Esophagus squamous epithelium (tissue), 5 donors: ENCODE data around the gene ARPC1B. TPM values are rescaled to one million over a fixed set of nuclear protein-coding genes. Genes with fewer than 3 reads are reported as not detected.

ENCODE experiments used
- DNase-seq: peaks from one replicate; lab custom pipeline; 2025; lab: John Stamatoyannopoulos, UW
- H3K27ac ChIP-seq, 4 donors: fragments of 200-600 bp; sonication (generic); one replicate each; pipeline ENCODE4 v1.5.1; 2016 to 2019; ENCODE audit warnings: mild to moderate bottlenecking in 1 of 4
- H3K27me3 ChIP-seq, 4 donors: fragments of 200-600 bp; sonication (generic); 1 replicate in 3 of 4; 2 replicates in 1 of 4; pipeline versions ENCODE4 v1.5.1 to v1.6.0; 2017 to 2021; ENCODE audit warnings: antibody characterized with exemption in 1 of 4
- H3K36me3 ChIP-seq, 3 donors: fragments of 200-600 bp; sonication (generic); one replicate each; pipeline ENCODE4 v1.5.1; 2016 to 2019
- H3K4me1 ChIP-seq, 3 donors: fragments of 200-600 bp; sonication (generic); one replicate each; pipeline ENCODE4 v1.5.1; 2017 to 2019
- H3K4me3 ChIP-seq, 4 donors: fragments of 200-600 bp; sonication (generic); 1 replicate in 3 of 4; 2 replicates in 1 of 4; pipeline ENCODE4 v1.5.1; 2016 to 2019; ENCODE audit warnings: mild to moderate bottlenecking in 2 of 4, moderate library complexity in 1 of 4
- H3K9me3 ChIP-seq, 3 donors: fragments of 200-600 bp; sonication (generic); one replicate each; pipeline ENCODE4 v1.5.1; 2016 to 2019
- POLR2A ChIP-seq, 4 donors: fragments of 450-650 bp; IDR thresholded peaks; one replicate each; pipeline ENCODE4 v1.6.1; 2017; ENCODE audit warnings: antibody characterized with exemption in 4 of 4, mild to moderate bottlenecking in 4 of 4, moderate library complexity in 3 of 4
- WGBS, 2 donors: methylation state at CpG; one replicate each; pipeline ENCODE4 v1.1.5; 2018; 5-methylcytosine and 5-hydroxymethylcytosine counted together
- intact Hi-C: fragments of 100-400 bp; cut with DNase I; formaldehyde crosslinking; loops from one replicate; pipeline ENCODE4 v1.15.0; 2022
- total RNA-seq, 4 donors: library from RNA; depleted of rRNA; stranded (reverse); fragments of >200 nt; gene quantifications; one replicate each; pipeline ENCODE4 v1.1.0, GENCODE V29; 2016
- TF ChIP-seq, protein P1 (sequence below), 6 experiments: fragments of 450-650 bp in 4 of 6; fragments of 200-600 bp in 2 of 6; sonication (generic) in 2 of 6; IDR thresholded peaks; one replicate each; pipeline ENCODE4 v1.5.1; 2016 to 2019; ENCODE audit warnings: antibody characterized with exemption in 6 of 6, mild to moderate bottlenecking in 4 of 6, moderate library complexity in 4 of 6
- donor health status: DM: yes; HTN: yes; CAD: no.

ARPC1B gene
- total RNA-seq, 4 donors from 2014 or later: 27.9 to 166 (median 128) TPM

DNA sequence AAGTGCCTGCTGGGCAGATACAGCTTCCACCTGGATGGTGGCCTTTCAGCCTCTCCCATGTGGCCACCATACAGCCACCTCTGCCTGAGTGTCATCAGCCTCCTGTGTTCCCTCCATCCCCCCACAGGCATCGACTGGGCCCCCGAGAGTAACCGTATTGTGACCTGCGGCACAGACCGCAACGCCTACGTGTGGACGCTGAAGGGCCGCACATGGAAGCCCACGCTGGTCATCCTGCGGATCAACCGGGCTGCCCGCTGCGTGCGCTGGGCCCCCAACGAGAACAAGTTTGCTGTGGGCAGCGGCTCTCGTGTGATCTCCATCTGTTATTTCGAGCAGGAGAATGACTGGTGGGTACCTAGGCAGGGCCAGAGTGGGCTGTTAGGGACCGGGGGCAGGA lies 13.4 kb downstream of the ARPC1B start:
- no peak for TF ChIP-seq POLR2A (IDR thresholded peaks at IDR 0.05)
- TF ChIP-seq, protein P1, sequence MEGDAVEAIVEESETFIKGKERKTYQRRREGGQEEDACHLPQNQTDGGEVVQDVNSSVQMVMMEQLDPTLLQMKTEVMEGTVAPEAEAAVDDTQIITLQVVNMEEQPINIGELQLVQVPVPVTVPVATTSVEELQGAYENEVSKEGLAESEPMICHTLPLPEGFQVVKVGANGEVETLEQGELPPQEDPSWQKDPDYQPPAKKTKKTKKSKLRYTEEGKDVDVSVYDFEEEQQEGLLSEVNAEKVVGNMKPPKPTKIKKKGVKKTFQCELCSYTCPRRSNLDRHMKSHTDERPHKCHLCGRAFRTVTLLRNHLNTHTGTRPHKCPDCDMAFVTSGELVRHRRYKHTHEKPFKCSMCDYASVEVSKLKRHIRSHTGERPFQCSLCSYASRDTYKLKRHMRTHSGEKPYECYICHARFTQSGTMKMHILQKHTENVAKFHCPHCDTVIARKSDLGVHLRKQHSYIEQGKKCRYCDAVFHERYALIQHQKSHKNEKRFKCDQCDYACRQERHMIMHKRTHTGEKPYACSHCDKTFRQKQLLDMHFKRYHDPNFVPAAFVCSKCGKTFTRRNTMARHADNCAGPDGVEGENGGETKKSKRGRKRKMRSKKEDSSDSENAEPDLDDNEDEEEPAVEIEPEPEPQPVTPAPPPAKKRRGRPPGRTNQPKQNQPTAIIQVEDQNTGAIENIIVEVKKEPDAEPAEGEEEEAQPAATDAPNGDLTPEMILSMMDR (IDR thresholded peaks at IDR 0.05): no peak
- H3K27me3 ChIP-seq: no peaks in the 10 kb centered on the region
- no peak overlapping the region for H3K27ac ChIP-seq
- peaks cover 11 to 68% (median 43%) of the 10 kb centered on the region in 3 donors for H3K36me3 ChIP-seq
- no peaks in the 10 kb centered on the region for H3K9me3 ChIP-seq
- intact Hi-C loops: no loop called here
- WGBS, 2 donors: 94 to 96% methylated on average over 9 to 19 of the region's 20 CpGs
- H3K4me3 ChIP-seq: no peak overlapping the region
- peaks cover 7 to 17% (median 10%) of the 10 kb centered on the region in 3 donors for H3K4me1 ChIP-seq
- no peak for DNase-seq

DNA sequence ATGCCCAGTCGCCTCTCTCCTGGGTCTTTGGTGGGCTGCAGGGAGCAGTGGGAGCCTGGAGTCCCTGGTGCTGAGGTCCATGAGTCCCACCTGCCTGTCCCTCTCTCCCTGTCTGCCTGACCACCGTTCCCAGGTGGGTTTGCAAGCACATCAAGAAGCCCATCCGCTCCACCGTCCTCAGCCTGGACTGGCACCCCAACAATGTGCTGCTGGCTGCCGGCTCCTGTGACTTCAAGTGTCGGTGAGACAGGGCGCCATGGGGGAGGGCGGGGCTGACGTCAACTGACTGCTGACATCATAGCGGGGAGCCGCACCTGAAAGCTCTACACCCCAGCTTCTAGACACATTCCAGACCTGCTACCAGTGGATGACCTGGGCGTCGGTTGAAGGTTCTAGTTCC lies 15.2 kb downstream of the ARPC1B start:
- no peak overlapping the region for H3K27ac ChIP-seq
- no peaks in the 10 kb centered on the region for H3K27me3 ChIP-seq
- no peak overlapping the region for H3K4me3 ChIP-seq
- H3K9me3 ChIP-seq: no peaks in the 10 kb centered on the region
- no peak for DNase-seq
- H3K4me1 ChIP-seq: peaks cover 16 to 29% (median 20%) of the 10 kb centered on the region in 3 donors
- TF ChIP-seq POLR2A (IDR thresholded peaks at IDR 0.05): no peak
- TF ChIP-seq, protein P1 (IDR thresholded peaks at IDR 0.05): no peak
- WGBS, 2 donors: 96 to 100% methylated on average over 5 to 6 of the region's 13 CpGs
- intact Hi-C loops: no loop called here
- peaks cover 11 to 81% (median 43%) of the 10 kb centered on the region in 3 donors for H3K36me3 ChIP-seq

DNA sequence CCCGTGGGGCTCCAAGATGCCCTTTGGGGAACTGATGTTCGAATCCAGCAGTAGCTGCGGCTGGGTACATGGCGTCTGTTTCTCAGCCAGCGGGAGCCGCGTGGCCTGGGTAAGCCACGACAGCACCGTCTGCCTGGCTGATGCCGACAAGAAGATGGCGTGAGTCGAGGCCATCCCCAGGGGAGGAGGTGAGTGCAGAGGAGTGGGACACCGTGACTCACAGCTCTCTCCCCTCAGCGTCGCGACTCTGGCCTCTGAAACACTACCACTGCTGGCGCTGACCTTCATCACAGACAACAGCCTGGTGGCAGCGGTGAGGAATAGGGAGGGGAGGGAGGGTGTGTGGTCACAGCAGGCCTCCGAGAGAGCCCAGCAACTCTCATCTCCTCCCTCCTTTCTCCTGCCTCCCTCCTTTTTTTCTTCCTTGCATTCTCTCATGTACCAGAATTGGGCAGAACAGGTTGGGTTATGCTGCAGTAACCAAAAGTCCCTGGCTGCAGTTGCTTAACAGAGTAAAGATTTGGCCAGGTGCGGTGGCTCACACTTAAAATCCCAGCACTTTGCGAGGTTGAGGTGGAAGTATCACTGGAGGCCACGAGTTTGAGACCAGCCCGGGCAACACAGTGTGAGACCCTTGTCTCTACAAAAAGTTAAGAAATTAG lies 16.5 kb downstream of the ARPC1B start:
- DNase-seq: no peak
- Histone ChIP-seq H3K4me1 (peaks cover 16 to 24% (median 20%) of the 10 kb centered on the region in 3 donors), H3K27me3 (no peaks in the 10 kb centered on the region), H3K4me3 (no peak overlapping the region), H3K27ac (no peak overlapping the region), H3K36me3 (peaks cover 11 to 85% (median 48%) of the 10 kb centered on the region in 3 donors), H3K9me3 (no peaks in the 10 kb centered on the region)
- TF ChIP-seq, protein P1 (IDR thresholded peaks at IDR 0.05): no peak
- TF ChIP-seq POLR2A (IDR thresholded peaks at IDR 0.05): no peak
- WGBS, 2 donors: 92 to 98% methylated on average over 7 to 12 of the region's 23 CpGs
- intact Hi-C loops: no loop called here

DNA sequence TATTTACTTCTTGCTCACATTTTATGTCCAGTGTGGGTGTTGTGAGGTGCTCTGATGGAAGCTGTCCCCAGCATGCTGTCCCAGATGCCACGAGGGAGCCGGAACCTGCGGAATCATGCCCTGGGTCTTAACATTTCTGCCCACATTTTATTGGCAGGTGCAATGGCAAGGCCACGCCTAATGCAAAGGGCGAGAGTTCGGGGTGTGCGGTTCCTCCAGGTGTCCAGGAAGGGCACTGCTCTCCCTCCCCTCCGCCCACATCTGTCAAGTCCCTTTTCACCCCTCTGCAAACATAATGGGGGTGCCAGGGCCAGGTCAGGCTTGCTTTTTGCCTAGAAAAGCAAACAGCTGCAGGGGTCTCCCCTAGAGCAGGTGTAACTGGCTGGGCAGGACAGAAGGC lies 17.5 kb downstream of the ARPC1B start:
- intact Hi-C loops: no loop called here
- no peak for DNase-seq
- Histone ChIP-seq H3K36me3 (peaks cover 18 to 85% (median 48%) of the 10 kb centered on the region in 3 donors), H3K4me1 (peaks cover 16 to 24% (median 20%) of the 10 kb centered on the region in 3 donors), H3K9me3 (no peaks in the 10 kb centered on the region), H3K27me3 (no peaks in the 10 kb centered on the region), H3K27ac (peak overlapping the region; percentile 80 to 89 (median 86)), H3K4me3 (peak overlapping the region; percentile 47 to 73 (median 62))
- TF ChIP-seq, protein P1 (IDR thresholded peaks at IDR 0.05): no peak
- peak in 1 of 4 donors; percentile 8 for TF ChIP-seq POLR2A (IDR thresholded peaks at IDR 0.05)
- WGBS, 2 donors: 49 to 84% methylated on average over 3 to 8 of the region's 8 CpGs

DNA sequence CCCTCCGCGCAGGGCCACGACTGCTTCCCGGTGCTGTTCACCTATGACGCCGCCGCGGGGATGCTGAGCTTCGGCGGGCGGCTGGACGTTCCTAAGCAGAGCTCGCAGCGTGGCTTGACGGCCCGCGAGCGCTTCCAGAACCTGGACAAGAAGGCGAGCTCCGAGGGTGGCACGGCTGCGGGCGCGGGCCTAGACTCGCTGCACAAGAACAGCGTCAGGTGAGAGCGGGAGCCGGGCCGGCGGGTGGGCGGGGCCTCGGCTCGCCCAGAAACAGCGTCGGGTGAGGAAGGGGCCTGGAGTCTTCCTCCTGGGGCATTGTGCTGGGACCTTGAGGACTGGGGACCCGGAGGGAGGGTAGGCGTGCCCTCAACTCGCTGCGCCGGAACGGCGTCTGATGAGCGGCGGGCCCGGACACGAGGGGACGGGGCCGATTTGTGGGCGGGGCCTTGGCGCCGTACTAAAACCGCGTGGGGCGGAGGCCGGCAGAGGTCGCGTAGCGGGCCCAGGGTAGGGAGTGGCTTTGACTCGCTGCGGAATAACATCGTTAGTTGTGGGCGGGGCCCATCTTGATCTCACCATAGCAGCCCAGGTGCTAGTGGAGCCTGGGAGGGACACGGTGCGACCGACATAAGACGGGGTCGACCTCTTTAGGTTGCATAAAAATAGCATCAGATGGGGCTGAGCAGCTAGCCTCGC lies 18.3 kb downstream of the ARPC1B start:
- Histone ChIP-seq H3K9me3 (no peaks in the 10 kb centered on the region), H3K36me3 (peaks cover 18 to 86% (median 49%) of the 10 kb centered on the region in 3 donors), H3K27ac (peak overlapping the region; percentile 80 to 89 (median 86)), H3K4me1 (peaks cover 16 to 24% (median 20%) of the 10 kb centered on the region in 3 donors), H3K27me3 (no peaks in the 10 kb centered on the region), H3K4me3 (peak overlapping the region; percentile 47 to 73 (median 62))
- intact Hi-C loops: no loop called here
- TF ChIP-seq, protein P1 (IDR thresholded peaks at IDR 0.05): no peak
- peak in 1 of 4 donors; percentile 28 for TF ChIP-seq POLR2A (IDR thresholded peaks at IDR 0.05)
- 11 to 13% methylated on average over 6 to 7 of the region's 68 CpGs for WGBS, 2 donors
- DNase-seq: no peak
